SK-N-SH treated with all-trans-retinoic acid at 6 μM for 48 hours (cell line): ENCODE measurements around the gene SELENOW.

Source experiments
- ATAC-seq: fragments of 200-7000 bp; cut with Tn5 transposase; 3 replicates; pipeline ENCODE4 v1.9.1; 2020; ENCODE audit warnings: mild to moderate bottlenecking, moderate library complexity
- BACH2 ChIP-seq: fragments of 250-450 bp; sonication (Bioruptor Pico); IDR thresholded peaks from 2 replicates; pipeline ENCODE4 v1.9.0; 2021; ENCODE audit warnings: mild to moderate bottlenecking, borderline replicate concordance
- CSDC2 ChIP-seq: fragments of 250-450 bp; sonication (Bioruptor Pico); IDR thresholded peaks from 2 replicates; pipeline ENCODE4 v1.5.0; 2020; ENCODE audit warnings: mild to moderate bottlenecking, moderate library complexity
- ESRRG ChIP-seq: fragments of 250-450 bp; sonication (Bioruptor Pico); IDR thresholded peaks from 2 replicates; pipeline ENCODE4 v1.6.1; 2021; ENCODE audit warnings: mild to moderate bottlenecking
- GLIS3 ChIP-seq: fragments of 250-450 bp; sonication (Bioruptor Pico); IDR thresholded peaks from 2 replicates; pipeline ENCODE4 v1.5.0; 2020; ENCODE audit warnings: mild to moderate bottlenecking, moderate library complexity
- ISL1 ChIP-seq: fragments of 250-450 bp; sonication (Bioruptor Pico); IDR thresholded peaks from 2 replicates; pipeline ENCODE4 v2.1.2; 2022; ENCODE audit warnings: mild to moderate bottlenecking, moderate library complexity
- OSR1 ChIP-seq: fragments of 250-450 bp; sonication (Bioruptor Pico); IDR thresholded peaks from 2 replicates; pipeline ENCODE4 v1.8.0; 2022; ENCODE audit warnings: moderate library complexity, mild to moderate bottlenecking, inconsistent platforms
- PPARA ChIP-seq: fragments of 250-450 bp; sonication (Bioruptor Pico); IDR thresholded peaks from 2 replicates; pipeline ENCODE4 v1.5.0; 2020; ENCODE audit warnings: mild to moderate bottlenecking, borderline replicate concordance
- SNAI2 ChIP-seq: fragments of 250-450 bp; sonication (Bioruptor Pico); IDR thresholded peaks from 2 replicates; pipeline ENCODE4 v1.5.0; 2020; ENCODE audit warnings: mild to moderate bottlenecking, moderate library complexity
- TCF4 ChIP-seq: fragments of 250-450 bp; sonication (Bioruptor Pico); IDR thresholded peaks from 2 replicates; pipeline ENCODE4 v1.8.0; 2021; ENCODE audit warnings: mild to moderate bottlenecking, moderate library complexity, borderline replicate concordance
- TOX ChIP-seq: fragments of 250-450 bp; sonication (Bioruptor Pico); IDR thresholded peaks from 2 replicates; pipeline ENCODE4 v1.8.0; 2021; ENCODE audit warnings: mild to moderate bottlenecking, moderate library complexity, borderline replicate concordance
- ZC3H10 ChIP-seq: fragments of 250-450 bp; sonication (Bioruptor Pico); IDR thresholded peaks from 2 replicates; pipeline ENCODE4 v1.5.1; 2021; ENCODE audit warnings: mild to moderate bottlenecking, moderate library complexity
- ZFP30 ChIP-seq: fragments of 450-650 bp; formaldehyde crosslinking; IDR thresholded peaks from 2 replicates; pipeline ENCODE4 v1.5.0; 2022; ENCODE audit warnings: mild to moderate bottlenecking, moderate library complexity
- ZNF565 ChIP-seq: fragments of 450-650 bp; formaldehyde crosslinking; conservative IDR thresholded peaks from 2 replicates; pipeline ENCODE4 v1.5.0; 2020; ENCODE audit warnings: low read depth, mild to moderate bottlenecking, moderate library complexity
- ZNF70 ChIP-seq: fragments of 450-650 bp; formaldehyde crosslinking; IDR thresholded peaks from 2 replicates; pipeline ENCODE4 v1.5.0; 2020; ENCODE audit warnings: mild to moderate bottlenecking, moderate library complexity
- ZNF8 ChIP-seq: fragments of 450-650 bp; formaldehyde crosslinking; IDR thresholded peaks from 2 replicates; pipeline ENCODE4 v1.5.0; 2020; ENCODE audit warnings: mild to moderate bottlenecking, moderate library complexity
- TF ChIP-seq, protein P1 (sequence below): fragments of 250-450 bp; sonication (Bioruptor Pico); IDR thresholded peaks from 2 replicates; pipeline ENCODE4 v1.8.0; 2020; ENCODE audit warnings: mild to moderate bottlenecking, moderate library complexity, borderline replicate concordance
- TF ChIP-seq, protein P2 (sequence below): fragments of 250-450 bp; sonication (Bioruptor Pico); IDR thresholded peaks from 2 replicates; pipeline ENCODE4 v1.5.1; 2021; ENCODE audit warnings: mild to moderate bottlenecking, moderate library complexity
- TF ChIP-seq, protein P3 (sequence below): fragments of 250-450 bp; sonication (Bioruptor Pico); IDR thresholded peaks from 2 replicates; pipeline ENCODE4 v1.5.1; 2020; ENCODE audit warnings: low read depth, mild to moderate bottlenecking, moderate library complexity
- TF ChIP-seq, protein P4 (sequence below): fragments of 250-450 bp; sonication (Bioruptor Pico); IDR thresholded peaks from 2 replicates; pipeline ENCODE4 v1.5.0; 2020; ENCODE audit warnings: mild to moderate bottlenecking, moderate library complexity

Gene SELENOW

DNA sequence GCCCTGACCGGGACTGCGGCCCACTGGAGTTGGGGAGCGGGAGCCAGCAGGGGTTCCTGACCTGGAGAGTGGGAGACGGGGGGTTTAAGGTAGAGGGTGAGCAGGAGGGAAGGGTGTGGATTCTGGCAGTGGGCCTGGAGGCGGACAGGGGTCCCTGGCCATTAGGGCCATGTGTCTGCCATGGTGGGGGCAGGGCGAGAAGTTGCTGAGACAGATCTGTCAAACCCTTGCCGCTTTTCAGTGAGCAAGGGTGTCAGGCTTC, 12.2 kb upstream of the SELENOW start:
- no peak for ATAC-seq
- TF ChIP-seq ZNF565 (CRISPR knock-in tag) (no peak), SNAI2 (CRISPR knock-in tag) (no peak)
- TF ChIP-seq, protein P1, sequence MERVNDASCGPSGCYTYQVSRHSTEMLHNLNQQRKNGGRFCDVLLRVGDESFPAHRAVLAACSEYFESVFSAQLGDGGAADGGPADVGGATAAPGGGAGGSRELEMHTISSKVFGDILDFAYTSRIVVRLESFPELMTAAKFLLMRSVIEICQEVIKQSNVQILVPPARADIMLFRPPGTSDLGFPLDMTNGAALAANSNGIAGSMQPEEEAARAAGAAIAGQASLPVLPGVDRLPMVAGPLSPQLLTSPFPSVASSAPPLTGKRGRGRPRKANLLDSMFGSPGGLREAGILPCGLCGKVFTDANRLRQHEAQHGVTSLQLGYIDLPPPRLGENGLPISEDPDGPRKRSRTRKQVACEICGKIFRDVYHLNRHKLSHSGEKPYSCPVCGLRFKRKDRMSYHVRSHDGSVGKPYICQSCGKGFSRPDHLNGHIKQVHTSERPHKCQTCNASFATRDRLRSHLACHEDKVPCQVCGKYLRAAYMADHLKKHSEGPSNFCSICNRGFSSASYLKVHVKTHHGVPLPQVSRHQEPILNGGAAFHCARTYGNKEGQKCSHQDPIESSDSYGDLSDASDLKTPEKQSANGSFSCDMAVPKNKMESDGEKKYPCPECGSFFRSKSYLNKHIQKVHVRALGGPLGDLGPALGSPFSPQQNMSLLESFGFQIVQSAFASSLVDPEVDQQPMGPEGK (CRISPR knock-in tag) = no peak
- TF ChIP-seq, protein P2, sequence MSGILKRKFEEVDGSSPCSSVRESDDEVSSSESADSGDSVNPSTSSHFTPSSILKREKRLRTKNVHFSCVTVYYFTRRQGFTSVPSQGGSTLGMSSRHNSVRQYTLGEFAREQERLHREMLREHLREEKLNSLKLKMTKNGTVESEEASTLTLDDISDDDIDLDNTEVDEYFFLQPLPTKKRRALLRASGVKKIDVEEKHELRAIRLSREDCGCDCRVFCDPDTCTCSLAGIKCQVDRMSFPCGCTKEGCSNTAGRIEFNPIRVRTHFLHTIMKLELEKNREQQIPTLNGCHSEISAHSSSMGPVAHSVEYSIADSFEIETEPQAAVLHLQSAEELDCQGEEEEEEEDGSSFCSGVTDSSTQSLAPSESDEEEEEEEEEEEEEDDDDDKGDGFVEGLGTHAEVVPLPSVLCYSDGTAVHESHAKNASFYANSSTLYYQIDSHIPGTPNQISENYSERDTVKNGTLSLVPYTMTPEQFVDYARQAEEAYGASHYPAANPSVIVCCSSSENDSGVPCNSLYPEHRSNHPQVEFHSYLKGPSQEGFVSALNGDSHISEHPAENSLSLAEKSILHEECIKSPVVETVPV (CRISPR knock-in tag) = no peak
- TF ChIP-seq, protein P3, sequence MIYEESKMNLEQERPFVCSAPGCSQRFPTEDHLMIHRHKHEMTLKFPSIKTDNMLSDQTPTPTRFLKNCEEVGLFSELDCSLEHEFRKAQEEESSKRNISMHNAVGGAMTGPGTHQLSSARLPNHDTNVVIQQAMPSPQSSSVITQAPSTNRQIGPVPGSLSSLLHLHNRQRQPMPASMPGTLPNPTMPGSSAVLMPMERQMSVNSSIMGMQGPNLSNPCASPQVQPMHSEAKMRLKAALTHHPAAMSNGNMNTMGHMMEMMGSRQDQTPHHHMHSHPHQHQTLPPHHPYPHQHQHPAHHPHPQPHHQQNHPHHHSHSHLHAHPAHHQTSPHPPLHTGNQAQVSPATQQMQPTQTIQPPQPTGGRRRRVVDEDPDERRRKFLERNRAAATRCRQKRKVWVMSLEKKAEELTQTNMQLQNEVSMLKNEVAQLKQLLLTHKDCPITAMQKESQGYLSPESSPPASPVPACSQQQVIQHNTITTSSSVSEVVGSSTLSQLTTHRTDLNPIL (CRISPR knock-in tag) = no peak

DNA sequence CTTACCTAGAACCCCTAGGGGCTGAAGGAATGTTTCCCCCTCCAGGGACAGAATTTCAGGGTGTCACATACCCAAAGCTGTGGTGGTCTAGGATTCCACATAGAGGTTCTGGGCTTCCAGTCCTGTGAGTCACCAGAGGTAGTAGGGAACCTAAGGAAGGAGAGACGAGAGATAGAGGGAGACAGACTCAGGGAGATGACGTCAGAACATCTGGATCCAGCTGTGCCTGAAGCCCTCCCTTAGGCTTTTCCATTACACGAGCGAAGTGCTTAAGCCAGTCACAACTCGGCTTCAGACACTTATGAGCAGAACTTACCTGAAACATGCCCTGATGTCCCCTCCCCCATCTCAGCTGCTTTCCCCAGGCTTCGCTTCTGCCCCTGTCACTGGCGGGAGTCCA, 11.8 kb upstream of the SELENOW start:
- TF ChIP-seq ZFP30 (CRISPR knock-in tag) (no peak), ZC3H10 (no peak), CSDC2 (no peak), SNAI2 (CRISPR knock-in tag) (no peak), TCF4 (CRISPR knock-in tag) (no peak), BACH2 (CRISPR knock-in tag) (no peak), ZNF8 (CRISPR knock-in tag) (no peak), OSR1 (CRISPR knock-in tag) (no peak)
- TF ChIP-seq, protein P3 (CRISPR knock-in tag) = no peak
- TF ChIP-seq, protein P2 (CRISPR knock-in tag) = no peak
- no peak for ATAC-seq

DNA sequence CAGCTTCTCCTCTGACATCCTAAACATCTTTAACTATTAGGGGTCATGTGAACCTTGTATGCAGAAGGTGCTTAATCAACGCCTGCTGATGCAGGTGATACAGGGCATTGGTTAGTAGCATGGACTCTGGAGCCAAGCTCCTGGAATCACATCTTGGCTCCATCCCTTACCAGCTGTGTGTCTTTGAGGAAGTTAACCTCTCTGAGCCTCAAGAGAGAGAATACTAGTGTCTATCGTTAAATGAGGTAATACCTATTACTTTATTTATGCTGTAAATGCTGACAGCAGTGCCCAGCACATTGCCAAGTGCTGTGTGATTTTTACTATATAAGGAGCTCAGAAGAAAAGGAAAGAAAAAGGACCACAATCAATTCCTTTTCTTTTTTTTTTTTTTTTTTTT, 11.2 kb upstream of the SELENOW start:
- no peak for ATAC-seq

More for the DNA sequence above, 11.2 kb upstream of the SELENOW start:
- no peak for TF ChIP-seq ESRRG (CRISPR knock-in tag)
- TF ChIP-seq, protein P1 (CRISPR knock-in tag) = no peak
- TF ChIP-seq TOX (CRISPR knock-in tag) = no peak
- TF ChIP-seq, protein P2 (CRISPR knock-in tag) = no peak
- TF ChIP-seq GLIS3 (CRISPR knock-in tag) = no peak
- TF ChIP-seq CSDC2 = no peak
- TF ChIP-seq ZNF70 (CRISPR knock-in tag) = no peak
- TF ChIP-seq ZNF565 (CRISPR knock-in tag) = no peak
- no peak for TF ChIP-seq ZNF8 (CRISPR knock-in tag)
- no peak for TF ChIP-seq ISL1 (CRISPR knock-in tag)
- TF ChIP-seq PPARA (CRISPR knock-in tag) = no peak
- no peak for TF ChIP-seq SNAI2 (CRISPR knock-in tag)
- no peak for TF ChIP-seq TCF4 (CRISPR knock-in tag)
- no peak for TF ChIP-seq ZFP30 (CRISPR knock-in tag)
- TF ChIP-seq, protein P4, sequence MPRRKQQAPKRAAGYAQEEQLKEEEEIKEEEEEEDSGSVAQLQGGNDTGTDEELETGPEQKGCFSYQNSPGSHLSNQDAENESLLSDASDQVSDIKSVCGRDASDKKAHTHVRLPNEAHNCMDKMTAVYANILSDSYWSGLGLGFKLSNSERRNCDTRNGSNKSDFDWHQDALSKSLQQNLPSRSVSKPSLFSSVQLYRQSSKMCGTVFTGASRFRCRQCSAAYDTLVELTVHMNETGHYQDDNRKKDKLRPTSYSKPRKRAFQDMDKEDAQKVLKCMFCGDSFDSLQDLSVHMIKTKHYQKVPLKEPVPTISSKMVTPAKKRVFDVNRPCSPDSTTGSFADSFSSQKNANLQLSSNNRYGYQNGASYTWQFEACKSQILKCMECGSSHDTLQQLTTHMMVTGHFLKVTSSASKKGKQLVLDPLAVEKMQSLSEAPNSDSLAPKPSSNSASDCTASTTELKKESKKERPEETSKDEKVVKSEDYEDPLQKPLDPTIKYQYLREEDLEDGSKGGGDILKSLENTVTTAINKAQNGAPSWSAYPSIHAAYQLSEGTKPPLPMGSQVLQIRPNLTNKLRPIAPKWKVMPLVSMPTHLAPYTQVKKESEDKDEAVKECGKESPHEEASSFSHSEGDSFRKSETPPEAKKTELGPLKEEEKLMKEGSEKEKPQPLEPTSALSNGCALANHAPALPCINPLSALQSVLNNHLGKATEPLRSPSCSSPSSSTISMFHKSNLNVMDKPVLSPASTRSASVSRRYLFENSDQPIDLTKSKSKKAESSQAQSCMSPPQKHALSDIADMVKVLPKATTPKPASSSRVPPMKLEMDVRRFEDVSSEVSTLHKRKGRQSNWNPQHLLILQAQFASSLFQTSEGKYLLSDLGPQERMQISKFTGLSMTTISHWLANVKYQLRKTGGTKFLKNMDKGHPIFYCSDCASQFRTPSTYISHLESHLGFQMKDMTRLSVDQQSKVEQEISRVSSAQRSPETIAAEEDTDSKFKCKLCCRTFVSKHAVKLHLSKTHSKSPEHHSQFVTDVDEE (CRISPR knock-in tag) = no peak
- no peak for TF ChIP-seq ZC3H10
